WTC11 (cell line): ENCODE data around the gene ORM1. TPM values are rescaled to one million over a fixed set of nuclear protein-coding genes. Genes with fewer than 3 reads are reported as not detected.
"Not testable (repeated sequence)": the region's sequence is repeated elsewhere in the genome, so short reads cannot be mapped to it uniquely, and the experiment has no call there.

Experiments used
- ATAC-seq: fragments of 200-7000 bp; cut with Tn5 transposase; 2 replicates; pipeline ENCODE4 v1.10.0; 2021; ENCODE audit warnings: mild to moderate bottlenecking, moderate library complexity
- CTCF ChIA-PET: fragments of 300-600 bp; sonication (Branson Sonifier 250); formaldehyde crosslinking; loops from one replicate; lab custom pipeline; 2021; ENCODE audit warnings: antibody characterized with exemption; lab: Charles Lee
- POLR2A ChIA-PET: fragments of 350-600 bp; sonication (Branson Sonifier 250); formaldehyde crosslinking; loops from one replicate; lab custom pipeline; 2021; ENCODE audit warnings: antibody characterized with exemption; lab: Charles Lee
- DNase-seq: peaks from one replicate; pipeline ENCODE4 v3.0.0; 2021; ENCODE audit warnings: low spot score
- H3K27ac Mint-ChIP-seq: 2 replicates; pipeline ENCODE4 v1.8.0; 2021; ENCODE audit warnings: mixed read lengths
- H3K27me3 Mint-ChIP-seq: 2 replicates; pipeline ENCODE4 v1.8.0; 2021; ENCODE audit warnings: low read depth, mild to moderate bottlenecking, moderate library complexity, mixed read lengths
- H3K36me3 Mint-ChIP-seq: 2 replicates; pipeline ENCODE4 v1.8.0; 2021; ENCODE audit warnings: mixed read lengths
- H3K4me1 Mint-ChIP-seq: 2 replicates; pipeline ENCODE4 v1.8.0; 2022; ENCODE audit warnings: mixed read lengths
- H3K4me3 Mint-ChIP-seq: 2 replicates; pipeline ENCODE4 v1.8.0; 2021; ENCODE audit warnings: mild to moderate bottlenecking, moderate library complexity, mixed read lengths
- H3K9me3 Mint-ChIP-seq: 2 replicates; pipeline ENCODE4 v1.8.0; 2021; ENCODE audit warnings: mixed read lengths
- AFF4 ChIP-seq: sonication (generic); formaldehyde crosslinking; IDR thresholded peaks from 2 replicates; pipeline ENCODE4 v1.8.1; 2023; ENCODE audit warnings: mild to moderate bottlenecking, missing genetic modification reagents, borderline replicate concordance
- CREM ChIP-seq: sonication (generic); formaldehyde crosslinking; IDR thresholded peaks from 2 replicates; pipeline ENCODE4 v1.8.1; 2022; ENCODE audit warnings: mild to moderate bottlenecking, missing genetic modification reagents, moderate library complexity
- EMX1 ChIP-seq: fragments of 250-450 bp; sonication (Bioruptor Pico); IDR thresholded peaks from 2 replicates; pipeline ENCODE4 v1.8.0; 2021; ENCODE audit warnings: mild to moderate bottlenecking
- ETV6 ChIP-seq: sonication (generic); formaldehyde crosslinking; IDR thresholded peaks from 2 replicates; pipeline ENCODE4 v1.8.1; 2022; ENCODE audit warnings: mild to moderate bottlenecking, missing genetic modification reagents
- GRHL2 ChIP-seq: fragments of 250-450 bp; sonication (Bioruptor Pico); IDR thresholded peaks from 2 replicates; pipeline ENCODE4 v1.8.0; 2022; ENCODE audit warnings: mild to moderate bottlenecking, moderate library complexity; ENCODE audit not compliant: insufficient replicate concordance, severe bottlenecking
- GTF2I ChIP-seq: fragments of 250-450 bp; sonication (Bioruptor Pico); conservative IDR thresholded peaks from 2 replicates; pipeline ENCODE4 v1.4.0; 2021; ENCODE audit warnings: mild to moderate bottlenecking
- HMGA2 ChIP-seq: fragments of 250-450 bp; sonication (Bioruptor Pico); IDR thresholded peaks from 2 replicates; pipeline ENCODE4 v1.4.0; 2021; ENCODE audit warnings: mild to moderate bottlenecking, moderate library complexity
- HMGXB4 ChIP-seq: sonication (generic); formaldehyde crosslinking; IDR thresholded peaks from 2 replicates; pipeline ENCODE4 v1.8.1; 2023; ENCODE audit warnings: mild to moderate bottlenecking, moderate library complexity, missing genetic modification reagents
- MYBL2 ChIP-seq: sonication (generic); formaldehyde crosslinking; IDR thresholded peaks from 2 replicates; pipeline ENCODE4 v1.8.1; 2023; ENCODE audit warnings: mild to moderate bottlenecking, moderate library complexity, missing genetic modification reagents
- NR2C2 ChIP-seq: sonication (generic); formaldehyde crosslinking; IDR thresholded peaks from 2 replicates; pipeline ENCODE4 v1.8.0; 2022; ENCODE audit warnings: mild to moderate bottlenecking, missing genetic modification reagents
- OVOL2 ChIP-seq: fragments of 250-450 bp; sonication (Bioruptor Pico); IDR thresholded peaks from 2 replicates; pipeline ENCODE4 v1.9.0; 2021; ENCODE audit warnings: mild to moderate bottlenecking, borderline replicate concordance
- SOX15 ChIP-seq: fragments of 250-450 bp; sonication (Bioruptor Pico); IDR thresholded peaks from 2 replicates; pipeline ENCODE4 v1.9.0; 2021; ENCODE audit warnings: mild to moderate bottlenecking
- USF1 ChIP-seq: sonication (generic); formaldehyde crosslinking; IDR thresholded peaks from 2 replicates; pipeline ENCODE4 v1.8.0; 2022; ENCODE audit warnings: mild to moderate bottlenecking, missing genetic modification reagents
- ZBTB43 ChIP-seq: sonication (generic); formaldehyde crosslinking; IDR thresholded peaks from 2 replicates; pipeline ENCODE4 v1.8.1; 2023; ENCODE audit warnings: mild to moderate bottlenecking, missing genetic modification reagents
- ZNF671 ChIP-seq: fragments of 250-450 bp; sonication (Bioruptor Pico); IDR thresholded peaks from 2 replicates; pipeline ENCODE4 v1.8.0; 2021; ENCODE audit warnings: mild to moderate bottlenecking
- total RNA-seq: library from RNA; stranded (reverse); gene quantifications from 3 replicates; pipeline ENCODE4 v1.2.3, GENCODE V29; 2021

The ORM1 gene
- total RNA-seq, 1 experiment from 2014 or later = 3.9 TPM

GRCh38 chr9:114319147-114319546, 3.8 kb upstream of the ORM1 start (continued):
- TF ChIP-seq ETV6 = no peak
- no peak for TF ChIP-seq OVOL2
- no peak for TF ChIP-seq SOX15 (CRISPR knock-in tag)
- TF ChIP-seq, all 79 proteins: peak for 0

GRCh38 chr9:114320710-114321109, 2.2 kb upstream of the ORM1 start:
- ChIA-PET POLR2A (interaction anchor here (0.6 kb wide), 1 partner anchor 27 kb away, joined by 4 read pairs; no protein-coding TSS in a partner anchor), CTCF (interaction anchor here (1.0 to 1.4 kb wide), 2 partner anchors 30 to 212 kb away, joined by 3 to 5 read pairs; no protein-coding TSS in a partner anchor)
- not testable (repeated sequence) for H3K27ac Mint-ChIP-seq, H3K36me3 Mint-ChIP-seq, H3K27me3 Mint-ChIP-seq, DNase-seq, ATAC-seq, H3K4me3 Mint-ChIP-seq, H3K9me3 Mint-ChIP-seq, H3K4me1 Mint-ChIP-seq

- TF ChIP-seq GRHL2 (CRISPR knock-in tag) (no peak), USF1 (CRISPR knock-in tag) (no peak), EMX1 (CRISPR knock-in tag) (no peak), HMGXB4 (CRISPR knock-in tag) (no peak), ETV6 (no peak)
- Mint-ChIP-seq H3K27me3 (peaks cover 5% of the 10 kb centered on the region), H3K36me3 (no peaks in the 10 kb centered on the region), H3K4me3 (no peak overlapping the region), H3K27ac (no peak overlapping the region), H3K9me3 (no peaks in the 10 kb centered on the region), H3K4me1 (0 out of 2 replicates have a peak, but pooled peaks cover under 1% of the 10 kb centered on the region)
- POLR2A ChIA-PET = no interaction called here
- ATAC-seq (no peak), DNase-seq (no peak)
- CTCF ChIA-PET = interaction anchor here (1.1 to 1.4 kb wide), 2 partner anchors 213 to 239 kb away, joined by 3 to 5 read pairs; no protein-coding TSS in a partner anchor
These were observed 1.1 kb upstream of the ORM1 start for GRCh38 chr9:114321759-114322158.

GRCh38 chr9:114322160-114322818, 609 bp upstream of the ORM1 start:
- H3K27ac Mint-ChIP-seq, POLR2A ChIA-PET, ATAC-seq, DNase-seq, H3K4me1 Mint-ChIP-seq, H3K36me3 Mint-ChIP-seq, H3K4me3 Mint-ChIP-seq, H3K9me3 Mint-ChIP-seq, H3K27me3 Mint-ChIP-seq: not testable (repeated sequence)
- CTCF ChIA-PET = interaction anchor here (1.1 kb wide), 1 partner anchor 240 kb away, joined by 3 read pairs; no protein-coding TSS in a partner anchor

- POLR2A ChIA-PET, H3K4me3 Mint-ChIP-seq, H3K27me3 Mint-ChIP-seq, H3K9me3 Mint-ChIP-seq, H3K4me1 Mint-ChIP-seq, ATAC-seq, H3K36me3 Mint-ChIP-seq, H3K27ac Mint-ChIP-seq, DNase-seq, CTCF ChIA-PET: not testable (repeated sequence)
These were observed 951 bp downstream of the ORM1 start for GRCh38 chr9:114323849-114324248.

GRCh38 chr9:114324492-114324891, 1.6 kb downstream of the ORM1 start:
- no peaks in the 10 kb centered on the region for H3K4me1 Mint-ChIP-seq
- no peak for DNase-seq
- CTCF ChIA-PET = interaction anchor here (0.6 to 0.8 kb wide), 2 partner anchors 34 to 217 kb away, joined by 3 to 5 read pairs; no protein-coding TSS in a partner anchor

More at GRCh38 chr9:114324492-114324891, 1.6 kb downstream of the ORM1 start:
- POLR2A ChIA-PET = no interaction called here
- Mint-ChIP-seq H3K36me3 (no peaks in the 10 kb centered on the region), H3K27ac (no peak overlapping the region), H3K9me3 (no peaks in the 10 kb centered on the region), H3K27me3 (no peaks in the 10 kb centered on the region), H3K4me3 (no peak overlapping the region)
- TF ChIP-seq HMGA2 = no peak
- TF ChIP-seq SOX15 (CRISPR knock-in tag) = no peak
- no peak for TF ChIP-seq CREM (CRISPR knock-in tag)
- no peak for TF ChIP-seq ZBTB43 (CRISPR knock-in tag)
- TF ChIP-seq MYBL2 = no peak
- TF ChIP-seq AFF4 (CRISPR knock-in tag) = no peak
- no peak for TF ChIP-seq GTF2I
- no peak for TF ChIP-seq NR2C2
- no peak for TF ChIP-seq ZNF671 (CRISPR knock-in tag)
- TF ChIP-seq, all 79 proteins: peak for 0
- ATAC-seq = no peak
